ENCODE measurements around the gene DDX59. TPM values are rescaled to one million over a fixed set of nuclear protein-coding genes. Genes with fewer than 3 reads are reported as not detected.

Gene DDX59
- total and polyA plus RNA-seq, 2 experiments from 2014 or later, result 9.6 to 13.3 TPM

DNA sequence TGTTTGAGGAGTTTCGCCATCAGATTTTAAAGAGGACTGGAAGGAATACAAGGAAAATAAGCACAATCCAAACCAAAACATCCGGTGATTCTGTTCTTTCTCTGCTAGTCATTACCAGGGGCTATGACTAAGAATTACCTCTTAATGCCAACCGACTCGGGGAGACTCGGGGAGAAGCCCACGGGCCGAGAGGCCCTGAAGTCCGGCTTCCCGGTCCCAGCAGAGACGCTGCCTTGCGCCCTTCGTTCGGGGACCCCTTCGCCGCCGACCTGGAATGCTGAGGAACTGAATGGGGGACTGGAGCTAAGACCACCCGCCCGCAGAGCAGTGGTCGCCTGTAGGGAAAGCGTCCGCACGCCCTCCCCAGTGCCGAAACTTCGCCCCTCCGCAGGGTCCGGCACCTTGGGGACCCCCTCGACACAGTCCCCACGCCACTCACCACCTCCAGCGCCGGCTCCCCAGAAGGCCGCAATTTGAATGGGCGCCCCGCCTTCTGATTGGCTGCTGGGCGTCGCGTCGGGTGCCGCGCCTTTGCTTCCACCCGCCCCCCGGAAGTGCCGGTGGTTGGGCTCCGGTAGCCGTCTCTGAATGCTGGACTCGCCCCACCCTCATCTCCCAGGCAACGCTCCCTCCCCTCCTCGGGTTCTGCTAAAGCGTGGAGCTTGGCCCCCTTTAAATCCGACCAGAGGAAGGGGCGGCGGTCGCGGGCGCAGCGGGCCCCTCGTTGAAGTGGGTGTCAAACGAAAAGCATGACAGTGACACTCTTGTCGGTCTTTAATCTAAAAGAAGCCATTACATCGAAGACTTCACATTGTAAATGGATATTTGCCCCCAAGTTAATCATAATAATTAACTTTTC lies 49.2 kb downstream of the DDX59 start, which contains the start of gene KIF14:
TSS of gene KIF14 (minus strand) at position 479 of the 859 bp plus-strand sequence. CDS start 2,028 bp downstream, outside the sequence.
- H3K27me3 ChIP-seq, result no peaks in the 10 kb centered on the region
- TF ChIP-seq, protein P1, sequence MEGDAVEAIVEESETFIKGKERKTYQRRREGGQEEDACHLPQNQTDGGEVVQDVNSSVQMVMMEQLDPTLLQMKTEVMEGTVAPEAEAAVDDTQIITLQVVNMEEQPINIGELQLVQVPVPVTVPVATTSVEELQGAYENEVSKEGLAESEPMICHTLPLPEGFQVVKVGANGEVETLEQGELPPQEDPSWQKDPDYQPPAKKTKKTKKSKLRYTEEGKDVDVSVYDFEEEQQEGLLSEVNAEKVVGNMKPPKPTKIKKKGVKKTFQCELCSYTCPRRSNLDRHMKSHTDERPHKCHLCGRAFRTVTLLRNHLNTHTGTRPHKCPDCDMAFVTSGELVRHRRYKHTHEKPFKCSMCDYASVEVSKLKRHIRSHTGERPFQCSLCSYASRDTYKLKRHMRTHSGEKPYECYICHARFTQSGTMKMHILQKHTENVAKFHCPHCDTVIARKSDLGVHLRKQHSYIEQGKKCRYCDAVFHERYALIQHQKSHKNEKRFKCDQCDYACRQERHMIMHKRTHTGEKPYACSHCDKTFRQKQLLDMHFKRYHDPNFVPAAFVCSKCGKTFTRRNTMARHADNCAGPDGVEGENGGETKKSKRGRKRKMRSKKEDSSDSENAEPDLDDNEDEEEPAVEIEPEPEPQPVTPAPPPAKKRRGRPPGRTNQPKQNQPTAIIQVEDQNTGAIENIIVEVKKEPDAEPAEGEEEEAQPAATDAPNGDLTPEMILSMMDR (IDR thresholded peaks at IDR 0.05; ENCODE audit: low read depth, low read length), result no peak
- peak within 1 kb of the TSS; percentile 70 for H3K27ac ChIP-seq
- H3K9me3 ChIP-seq (ENCODE audit: low read depth), result no peaks in the 10 kb centered on the region
- DNase-seq (ENCODE audit: low read depth in 1 of 2, low spot score in 1 of 2), result peak; percentile 92 to 97
- H3K4me1 ChIP-seq (ENCODE audit: low read depth), result peaks cover 15% of the 10 kb centered on the region
- H3K4me3 ChIP-seq, result peak within 1 kb of the TSS; percentile 76
- H3K36me3 ChIP-seq, result no peaks in the 10 kb centered on the region

DNA sequence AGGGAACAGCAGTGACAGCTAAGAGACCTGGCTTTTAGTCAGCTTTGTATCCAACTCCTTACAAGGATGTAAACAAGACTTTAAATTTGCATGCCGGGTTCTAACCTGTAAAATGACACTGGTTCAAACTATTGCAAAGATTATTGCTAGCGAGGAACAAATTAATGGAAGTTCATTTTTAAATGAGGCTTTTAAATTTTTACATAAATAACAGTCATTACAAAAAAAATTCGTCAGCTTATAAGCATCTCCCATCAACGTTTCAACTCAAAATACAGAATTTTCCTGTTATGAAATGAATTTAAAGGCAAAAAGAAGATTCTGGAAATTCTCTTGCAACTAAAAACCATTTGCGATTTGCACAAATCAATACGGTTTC lies 49.8 kb downstream of the DDX59 start:
- Histone ChIP-seq H3K4me1 (ENCODE audit: low read depth) (peaks cover 10% of the 10 kb centered on the region), H3K9me3 (ENCODE audit: low read depth) (no peaks in the 10 kb centered on the region), H3K27me3 (no peaks in the 10 kb centered on the region), H3K36me3 (no peaks in the 10 kb centered on the region), H3K27ac (no peak overlapping the region), H3K4me3 (peak overlapping the region; percentile 76)
- TF ChIP-seq, protein P1 (IDR thresholded peaks at IDR 0.05; ENCODE audit: low read depth, low read length), result no peak
- DNase-seq (ENCODE audit: low read depth in 1 of 2, low spot score in 1 of 2), result no peak

DNA sequence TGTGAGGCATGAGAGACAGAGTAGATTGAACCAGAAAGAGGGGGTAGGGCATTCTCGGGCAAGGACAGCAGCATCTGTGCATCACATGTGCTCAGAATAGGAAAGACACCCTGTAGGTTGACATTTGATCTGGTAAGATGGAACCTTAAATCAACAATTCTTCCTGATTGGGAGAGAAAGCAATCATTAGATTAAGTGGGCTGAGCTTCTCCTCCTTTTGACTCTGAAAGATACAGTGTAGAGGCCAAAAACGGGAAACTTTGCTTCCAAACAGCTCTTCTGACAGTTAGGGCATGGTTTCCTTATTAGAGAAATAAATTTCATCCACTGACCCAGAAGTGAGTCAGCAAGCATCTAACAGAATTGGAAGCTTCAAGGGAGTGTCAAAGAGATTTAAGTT lies 58.9 kb downstream of the DDX59 start:
- TF ChIP-seq, protein P1 (IDR thresholded peaks at IDR 0.05; ENCODE audit: low read depth, low read length), result no peak
- no peaks in the 10 kb centered on the region for H3K27me3 ChIP-seq
- no peaks in the 10 kb centered on the region for H3K36me3 ChIP-seq

DNA sequence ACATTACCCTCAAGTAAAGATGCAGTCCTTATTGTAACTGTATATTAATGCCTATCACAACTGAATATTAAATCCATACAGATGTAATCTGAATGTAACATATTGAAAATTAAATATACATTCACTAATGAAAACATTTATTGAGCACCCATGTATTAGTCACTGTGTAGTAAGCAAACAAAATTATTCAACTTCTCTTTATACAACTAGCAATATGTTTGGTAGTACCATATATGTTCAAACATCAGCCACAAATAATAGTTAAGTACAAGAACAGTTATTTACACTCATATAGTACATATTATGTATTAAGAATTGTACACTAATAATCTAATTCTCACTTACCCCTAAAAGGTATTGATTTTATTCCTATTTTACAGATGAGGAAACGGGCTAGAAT lies 67.1 kb downstream of the DDX59 start:
- H3K27ac ChIP-seq, result no peak overlapping the region
- TF ChIP-seq, protein P1 (IDR thresholded peaks at IDR 0.05; ENCODE audit: low read depth, low read length), result no peak
- no peaks in the 10 kb centered on the region for H3K4me1 ChIP-seq (ENCODE audit: low read depth)
- no peaks in the 10 kb centered on the region for H3K27me3 ChIP-seq
- no peak for DNase-seq (ENCODE audit: low read depth in 1 of 2, low spot score in 1 of 2)
- peaks cover 18% of the 10 kb centered on the region for H3K36me3 ChIP-seq
- H3K9me3 ChIP-seq (ENCODE audit: low read depth), result no peaks in the 10 kb centered on the region
- no peak overlapping the region for H3K4me3 ChIP-seq

More for the DNA sequence above, 58.9 kb downstream of the DDX59 start:
- no peak overlapping the region for H3K27ac ChIP-seq
- H3K9me3 ChIP-seq (ENCODE audit: low read depth), result no peaks in the 10 kb centered on the region
- H3K4me1 ChIP-seq (ENCODE audit: low read depth), result no peaks in the 10 kb centered on the region
- H3K4me3 ChIP-seq, result no peak overlapping the region
- DNase-seq (ENCODE audit: low read depth in 1 of 2, low spot score in 1 of 2), result no peak

Other genes with a start within 250 kb of the DDX59 start
- 1.3 and 14.2 TPM in 2 replicates for gene KIF14, start 49.2 kb downstream of the DDX59 start, total RNA-seq
- gene KIF14, start 49.2 kb downstream of the DDX59 start, polyA plus RNA-seq, result 1.7 and 10.2 TPM in 2 replicates
- gene CAMSAP2, start 69.0 kb upstream of the DDX59 start, total RNA-seq, result 16.7 and 22.8 TPM in 2 replicates
- 12.6 and 13.6 TPM in 2 replicates for gene CAMSAP2, start 69.0 kb upstream of the DDX59 start, polyA plus RNA-seq
- 0.12 TPM in 1 of 2 replicates, not detected in the other for gene GPR25, start 203.1 kb upstream of the DDX59 start, total RNA-seq
- gene GPR25, start 203.1 kb upstream of the DDX59 start, polyA plus RNA-seq, result not detected in 2 replicates
- 4.9 and 37.8 TPM in 2 replicates for gene INAVA, start 225.0 kb upstream of the DDX59 start, total RNA-seq
- 7.4 and 8.4 TPM in 2 replicates for gene INAVA, start 225.0 kb upstream of the DDX59 start, polyA plus RNA-seq

All from cardiac muscle cell (in vitro differentiated cells and primary cell).